ENCODE results near the gene GDF9. TPM values are rescaled to one million over a fixed set of nuclear protein-coding genes. Genes with fewer than 3 reads are reported as not detected.

The GDF9 gene
- total RNA-seq, 1 experiment from 2014 or later: 0.49 TPM

- ChIA-PET POLR2A (no interaction called here), RAD21 (ENCODE audit: low non-redundant PET in 1 of 2, low total read pairs in 2 of 2, uncharacterized antibody in 2 of 2, unreplicated experiment in 2 of 2) (no interaction called here), CTCF (interaction anchor here (2.7 kb wide), 1 partner anchor 17 kb away, joined by 11 read pairs; no protein-coding TSS in a partner anchor)
- BruUV-seq (replicated peaks): no TSS peak
- ATAC-seq (no peak), DNase-seq (ENCODE audit: low read depth, low spot score) (no peak)
- Histone ChIP-seq H4K20me1 (ENCODE audit: insufficient read depth) (no peaks in the 10 kb centered on the region), H2AFZ (ENCODE audit: low read depth, low read length, poor library complexity, severe bottlenecking) (no peak overlapping the region), H3K9ac (ENCODE audit: low read length) (no peak overlapping the region), H3K27ac (ENCODE audit: low read depth, low read length) (no peak overlapping the region), H3K79me2 (ENCODE audit: insufficient read depth, low read length) (no peaks in the 10 kb centered on the region), H3K4me2 (ENCODE audit: low read length) (no peak overlapping the region), H3K9me2 (ENCODE audit: insufficient read depth) (no peaks in the 10 kb centered on the region), H3K36me3 (ENCODE audit: control insufficient read depth in 1 of 2, insufficient read depth in 2 of 2, low read length in 2 of 2) (no peaks in the 10 kb centered on the region), H3K27me3 (ENCODE audit: insufficient read depth, low read length) (no peaks in the 10 kb centered on the region), H3K4me1 (ENCODE audit: control insufficient read depth in 1 of 2, insufficient read depth in 2 of 2, low read length in 2 of 2) (0 out of 4 replicates have a peak, but pooled peaks cover 0 to 4% of the 10 kb centered on the region in 2 experiments), H3K9me3 (ENCODE audit: control insufficient read depth in 1 of 2, insufficient read depth in 1 of 2, low read depth in 1 of 2, low read length in 2 of 2) (no peaks in the 10 kb centered on the region), H3K4me3 (replicated peaks in 1 of 2; ENCODE audit: low read depth in 1 of 2, low read length in 2 of 2) (no peak overlapping the region)
- intact Hi-C loops (cut with micrococcal nuclease): no loop called here
- TF ChIP-seq YY1 (IDR thresholded peaks at IDR 0.05; ENCODE audit: extremely low read depth, insufficient replicate concordance, low read depth, low read length) (no peak), EZH2 (IDR thresholded peaks at IDR 0.05) (no peak), CTCF (IDR thresholded peaks at IDR 0.05 in 2 of 3, conservative IDR thresholded peaks at IDR 0.05 in 1 of 3; ENCODE audit: borderline replicate concordance in 1 of 3, insufficient read depth in 1 of 3, low read depth in 2 of 3, low read length in 2 of 3) (no peak), JUND (IDR thresholded peaks at IDR 0.05) (no peak), ZBTB33 (IDR thresholded peaks at IDR 0.05; ENCODE audit: extremely low read depth, insufficient replicate concordance, low read length) (no peak), CEBPB (IDR thresholded peaks at IDR 0.05; ENCODE audit: low read depth) (no peak), SP1 (IDR thresholded peaks at IDR 0.05; ENCODE audit: low read depth) (no peak), CBX3 (IDR thresholded peaks at IDR 0.05; ENCODE audit: low read depth) (no peak), ZFX (IDR thresholded peaks at IDR 0.05) (no peak), EGR1 (IDR thresholded peaks at IDR 0.05; ENCODE audit: low read depth) (no peak), RAD21 (IDR thresholded peaks at IDR 0.05; ENCODE audit: low read depth) (no peak), ELF1 (IDR thresholded peaks at IDR 0.05; ENCODE audit: borderline replicate concordance, low read depth) (no peak), TCF7L2 (IDR thresholded peaks at IDR 0.05; ENCODE audit: borderline replicate concordance, extremely low read depth, insufficient read depth, insufficient read length) (no peak), POLR2AphosphoS5 (IDR thresholded peaks at IDR 0.05; ENCODE audit: low read depth, low read length) (no peak), EZH2phosphoT487 (IDR thresholded peaks at IDR 0.05; ENCODE audit: borderline replicate concordance) (no peak), FOSL1 (IDR thresholded peaks at IDR 0.05; ENCODE audit: low read depth) (no peak), POLR2A (IDR thresholded peaks at IDR 0.05; ENCODE audit: borderline replicate concordance, extremely low read depth, insufficient read depth, insufficient read length) (no peak), ATF3 (IDR thresholded peaks at IDR 0.05) (no peak)
Measured at GRCh38 chr5:132836852-132837251, 29.4 kb downstream of the GDF9 start.

Measured in HCT116 (cell line).